ENCODE results near the gene DPP3.

The DPP3 gene

DNA sequence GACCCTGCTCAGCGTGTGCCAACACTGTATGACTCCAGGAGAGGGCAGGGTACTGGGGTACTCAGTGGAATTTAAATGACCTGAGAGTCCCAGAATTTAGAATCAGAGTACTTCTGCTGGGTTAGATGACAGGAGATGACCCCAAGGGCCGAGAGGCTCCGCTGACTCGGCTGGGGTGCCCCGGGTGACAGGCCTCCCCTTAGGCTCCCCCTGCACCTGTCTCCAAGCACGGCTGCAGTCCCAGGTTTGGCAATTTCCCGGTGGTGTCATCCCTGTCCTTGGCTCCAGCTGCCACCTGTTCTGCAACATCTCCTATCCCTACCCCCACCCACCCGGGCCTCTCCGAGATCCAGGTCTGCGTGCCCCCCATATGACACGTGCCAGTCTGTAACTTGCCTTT is 67.8 kb downstream of the DPP3 start (continued):
- TF ChIP-seq ISL1 (CRISPR knock-in tag; IDR thresholded peaks at IDR 0.05) (no peak), CSDC2 (CRISPR knock-in tag; IDR thresholded peaks at IDR 0.05) (no peak)
- TF ChIP-seq, protein P1, sequence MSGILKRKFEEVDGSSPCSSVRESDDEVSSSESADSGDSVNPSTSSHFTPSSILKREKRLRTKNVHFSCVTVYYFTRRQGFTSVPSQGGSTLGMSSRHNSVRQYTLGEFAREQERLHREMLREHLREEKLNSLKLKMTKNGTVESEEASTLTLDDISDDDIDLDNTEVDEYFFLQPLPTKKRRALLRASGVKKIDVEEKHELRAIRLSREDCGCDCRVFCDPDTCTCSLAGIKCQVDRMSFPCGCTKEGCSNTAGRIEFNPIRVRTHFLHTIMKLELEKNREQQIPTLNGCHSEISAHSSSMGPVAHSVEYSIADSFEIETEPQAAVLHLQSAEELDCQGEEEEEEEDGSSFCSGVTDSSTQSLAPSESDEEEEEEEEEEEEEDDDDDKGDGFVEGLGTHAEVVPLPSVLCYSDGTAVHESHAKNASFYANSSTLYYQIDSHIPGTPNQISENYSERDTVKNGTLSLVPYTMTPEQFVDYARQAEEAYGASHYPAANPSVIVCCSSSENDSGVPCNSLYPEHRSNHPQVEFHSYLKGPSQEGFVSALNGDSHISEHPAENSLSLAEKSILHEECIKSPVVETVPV (CRISPR knock-in tag; IDR thresholded peaks at IDR 0.05): no peak

DNA sequence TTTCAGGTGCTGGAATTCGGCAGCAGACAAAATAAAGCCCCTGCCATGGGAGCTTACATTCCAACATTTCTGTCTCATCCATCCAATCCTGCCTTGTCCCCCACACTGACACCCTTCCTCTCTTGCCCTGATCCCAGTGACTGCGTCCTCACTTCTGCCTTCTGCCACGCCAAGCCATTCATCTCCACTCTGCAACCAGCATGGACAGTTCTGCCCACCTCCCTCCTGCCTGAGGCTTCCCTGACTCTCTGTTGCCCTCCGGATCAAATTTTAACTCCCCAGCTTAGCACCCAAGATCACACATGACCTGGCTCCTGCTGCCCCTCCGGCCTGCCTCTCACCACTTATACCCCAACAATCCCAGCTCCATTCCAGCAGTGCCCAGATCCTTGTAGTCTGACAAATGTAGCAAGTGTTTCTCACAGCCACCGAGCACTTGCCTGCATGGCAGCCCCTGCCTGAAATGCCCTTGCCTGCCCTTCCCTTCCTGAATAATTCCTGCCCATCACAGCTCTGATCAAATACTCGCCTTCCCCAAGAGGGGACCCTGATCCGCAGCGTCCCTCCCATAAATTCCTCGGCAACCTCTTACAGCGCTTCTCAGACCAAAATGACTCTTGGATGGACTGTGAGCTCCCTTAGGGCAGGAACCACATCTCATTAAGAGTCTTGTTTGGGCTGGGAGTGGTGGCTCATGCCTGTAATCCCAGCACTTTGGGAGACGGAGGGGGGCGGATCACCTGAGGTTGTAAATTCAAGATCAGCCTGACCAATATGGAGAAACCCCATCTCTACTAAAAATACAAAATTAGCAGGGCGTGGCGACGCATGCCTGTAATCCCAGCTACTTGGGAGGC is 68.8 kb downstream of the DPP3 start:
- no peak for TF ChIP-seq ZFP3 (CRISPR knock-in tag; IDR thresholded peaks at IDR 0.05)
- ATAC-seq: no peak

DNA sequence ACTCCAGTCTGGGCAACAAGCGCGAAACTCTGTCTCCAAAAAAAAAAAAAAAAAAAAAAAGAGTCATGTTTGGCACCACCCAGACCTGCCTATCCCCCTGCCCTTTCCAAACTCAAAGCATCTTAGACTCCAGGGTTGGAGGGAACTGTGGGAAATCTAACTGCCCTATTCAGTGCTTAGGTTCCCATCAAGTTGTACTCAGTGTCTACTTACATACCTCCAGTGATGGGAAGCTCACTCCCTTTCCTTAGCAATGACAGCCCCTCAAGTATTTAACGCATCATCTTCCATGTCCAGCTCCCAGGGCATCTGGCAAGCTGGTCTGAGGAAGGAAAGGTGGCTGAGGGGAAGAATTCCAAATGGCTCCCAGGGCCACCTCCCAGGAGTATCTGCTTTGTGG is 69.5 kb downstream of the DPP3 start:
- no peak for ATAC-seq
- TF ChIP-seq SNAI2 (CRISPR knock-in tag; IDR thresholded peaks at IDR 0.05) (no peak), ZNF70 (CRISPR knock-in tag; IDR thresholded peaks at IDR 0.05) (no peak), TOX (CRISPR knock-in tag; IDR thresholded peaks at IDR 0.05; ENCODE audit: borderline replicate concordance) (no peak), PPARA (CRISPR knock-in tag; IDR thresholded peaks at IDR 0.05; ENCODE audit: borderline replicate concordance) (no peak), ZNF565 (CRISPR knock-in tag; conservative IDR thresholded peaks at IDR 0.05; ENCODE audit: low read depth) (no peak), ARNTL (CRISPR knock-in tag; IDR thresholded peaks at IDR 0.05; ENCODE audit: borderline replicate concordance, low read depth) (no peak), ISL1 (CRISPR knock-in tag; IDR thresholded peaks at IDR 0.05) (no peak), BACH2 (CRISPR knock-in tag; IDR thresholded peaks at IDR 0.05; ENCODE audit: borderline replicate concordance) (no peak), ZC3H10 (CRISPR knock-in tag; IDR thresholded peaks at IDR 0.05) (no peak), ESRRG (CRISPR knock-in tag; IDR thresholded peaks at IDR 0.05) (no peak)
- TF ChIP-seq, protein P1 (CRISPR knock-in tag; IDR thresholded peaks at IDR 0.05): no peak
- TF ChIP-seq, protein P2, sequence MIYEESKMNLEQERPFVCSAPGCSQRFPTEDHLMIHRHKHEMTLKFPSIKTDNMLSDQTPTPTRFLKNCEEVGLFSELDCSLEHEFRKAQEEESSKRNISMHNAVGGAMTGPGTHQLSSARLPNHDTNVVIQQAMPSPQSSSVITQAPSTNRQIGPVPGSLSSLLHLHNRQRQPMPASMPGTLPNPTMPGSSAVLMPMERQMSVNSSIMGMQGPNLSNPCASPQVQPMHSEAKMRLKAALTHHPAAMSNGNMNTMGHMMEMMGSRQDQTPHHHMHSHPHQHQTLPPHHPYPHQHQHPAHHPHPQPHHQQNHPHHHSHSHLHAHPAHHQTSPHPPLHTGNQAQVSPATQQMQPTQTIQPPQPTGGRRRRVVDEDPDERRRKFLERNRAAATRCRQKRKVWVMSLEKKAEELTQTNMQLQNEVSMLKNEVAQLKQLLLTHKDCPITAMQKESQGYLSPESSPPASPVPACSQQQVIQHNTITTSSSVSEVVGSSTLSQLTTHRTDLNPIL (CRISPR knock-in tag; IDR thresholded peaks at IDR 0.05; ENCODE audit: low read depth): no peak
- TF ChIP-seq, protein P3, sequence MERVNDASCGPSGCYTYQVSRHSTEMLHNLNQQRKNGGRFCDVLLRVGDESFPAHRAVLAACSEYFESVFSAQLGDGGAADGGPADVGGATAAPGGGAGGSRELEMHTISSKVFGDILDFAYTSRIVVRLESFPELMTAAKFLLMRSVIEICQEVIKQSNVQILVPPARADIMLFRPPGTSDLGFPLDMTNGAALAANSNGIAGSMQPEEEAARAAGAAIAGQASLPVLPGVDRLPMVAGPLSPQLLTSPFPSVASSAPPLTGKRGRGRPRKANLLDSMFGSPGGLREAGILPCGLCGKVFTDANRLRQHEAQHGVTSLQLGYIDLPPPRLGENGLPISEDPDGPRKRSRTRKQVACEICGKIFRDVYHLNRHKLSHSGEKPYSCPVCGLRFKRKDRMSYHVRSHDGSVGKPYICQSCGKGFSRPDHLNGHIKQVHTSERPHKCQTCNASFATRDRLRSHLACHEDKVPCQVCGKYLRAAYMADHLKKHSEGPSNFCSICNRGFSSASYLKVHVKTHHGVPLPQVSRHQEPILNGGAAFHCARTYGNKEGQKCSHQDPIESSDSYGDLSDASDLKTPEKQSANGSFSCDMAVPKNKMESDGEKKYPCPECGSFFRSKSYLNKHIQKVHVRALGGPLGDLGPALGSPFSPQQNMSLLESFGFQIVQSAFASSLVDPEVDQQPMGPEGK (CRISPR knock-in tag; IDR thresholded peaks at IDR 0.05; ENCODE audit: borderline replicate concordance): no peak

DNA sequence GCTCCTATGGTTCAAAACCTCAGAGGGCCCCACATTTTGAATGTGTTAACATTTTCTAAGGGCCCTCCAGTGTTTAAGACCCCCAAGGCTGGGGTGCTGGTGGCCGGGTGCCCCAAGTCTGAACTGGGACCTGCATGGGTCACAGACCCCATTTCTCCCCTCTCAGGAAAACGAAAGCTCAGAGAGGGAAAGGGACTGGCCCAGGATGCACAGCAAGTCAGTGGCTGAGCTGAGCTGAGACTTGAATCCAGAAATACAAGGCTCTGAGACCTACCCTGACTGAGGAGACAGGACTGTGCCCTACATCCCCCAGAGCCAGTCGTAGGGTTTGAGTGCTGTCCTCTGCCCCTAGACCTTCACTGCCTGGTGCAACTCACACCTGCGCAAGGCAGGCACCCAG is 70.7 kb downstream of the DPP3 start:
- ATAC-seq: no peak

More for the DNA sequence above, 70.7 kb downstream of the DPP3 start:
- TF ChIP-seq CSDC2 (CRISPR knock-in tag; IDR thresholded peaks at IDR 0.05) (no peak), BACH2 (CRISPR knock-in tag; IDR thresholded peaks at IDR 0.05; ENCODE audit: borderline replicate concordance) (no peak), ZFP30 (CRISPR knock-in tag; IDR thresholded peaks at IDR 0.05) (no peak), ARNTL (CRISPR knock-in tag; IDR thresholded peaks at IDR 0.05; ENCODE audit: borderline replicate concordance, low read depth) (no peak), SNAI2 (CRISPR knock-in tag; IDR thresholded peaks at IDR 0.05) (no peak), RARB (CRISPR knock-in tag; IDR thresholded peaks at IDR 0.05) (no peak), TOX (CRISPR knock-in tag; IDR thresholded peaks at IDR 0.05; ENCODE audit: borderline replicate concordance) (no peak), ESRRG (CRISPR knock-in tag; IDR thresholded peaks at IDR 0.05) (no peak), ZNF70 (CRISPR knock-in tag; IDR thresholded peaks at IDR 0.05) (no peak), ISL1 (CRISPR knock-in tag; IDR thresholded peaks at IDR 0.05) (no peak), TCF4 (CRISPR knock-in tag; IDR thresholded peaks at IDR 0.05; ENCODE audit: borderline replicate concordance) (no peak), OSR1 (CRISPR knock-in tag; IDR thresholded peaks at IDR 0.05) (no peak)
- TF ChIP-seq, protein P2 (CRISPR knock-in tag; IDR thresholded peaks at IDR 0.05; ENCODE audit: low read depth): no peak
- TF ChIP-seq, protein P3 (CRISPR knock-in tag; IDR thresholded peaks at IDR 0.05; ENCODE audit: borderline replicate concordance): no peak
- TF ChIP-seq, protein P1 (CRISPR knock-in tag; IDR thresholded peaks at IDR 0.05): no peak

All from SK-N-SH treated with all-trans-retinoic acid at 6 μM for 48 hours (cell line).